Measurements from ENCODE around the gene CORO1C. TPM values are rescaled to one million over a fixed set of nuclear protein-coding genes. Genes with fewer than 3 reads are reported as not detected.

The CORO1C gene
- total RNA-seq, 6 donors from 2014 or later = 154 to 297 (median 223) TPM

GRCh38 chr12:108625228-108625627, 106.1 kb downstream of the CORO1C start:
- DNase-seq (no peak), ATAC-seq (ENCODE audit: low FRiP score in 2 of 2) (no peak)
- H3K9me3 ChIP-seq = no peaks in the 10 kb centered on the region
- 77 to 94% methylated on average over 3 of the region's 3 CpGs for WGBS, 2 donors
- peaks cover 0 to 7% (median 4%) of the 10 kb centered on the region in 4 donors for H3K36me3 ChIP-seq
- H3K4me3 ChIP-seq = no peak overlapping the region
- peaks cover 40 to 62% (median 53%) of the 10 kb centered on the region in 4 donors for H3K4me1 ChIP-seq
- no peaks in the 10 kb centered on the region for H3K27me3 ChIP-seq
- TF ChIP-seq POLR2AphosphoS5 (IDR thresholded peaks at IDR 0.05) = no peak
- no peak for TF ChIP-seq EP300 (IDR thresholded peaks at IDR 0.05)
- no peak for TF ChIP-seq POLR2A (IDR thresholded peaks at IDR 0.05)
- H3K27ac ChIP-seq = no peak overlapping the region

GRCh38 chr12:108623577-108623976, 107.7 kb downstream of the CORO1C start:
- Histone ChIP-seq H3K27ac (peak overlapping the region; percentile 74 to 86 (median 80)), H3K4me3 (no peak overlapping the region), H3K4me1 (peaks cover 27 to 49% (median 40%) of the 10 kb centered on the region in 4 donors), H3K9me3 (no peaks in the 10 kb centered on the region), H3K36me3 (peaks cover 0 to 7% (median 4%) of the 10 kb centered on the region in 4 donors), H3K27me3 (no peaks in the 10 kb centered on the region)
- ATAC-seq (ENCODE audit: low FRiP score in 2 of 2) (no peak), DNase-seq (no peak)
- WGBS, 2 donors = 86% methylated on average over 6 of the region's 8 CpGs; no CpG with 5 or more reads in 1 of the 2 donors
- TF ChIP-seq POLR2A (IDR thresholded peaks at IDR 0.05) (no peak), CTCF (IDR thresholded peaks at IDR 0.05) (no peak), EP300 (IDR thresholded peaks at IDR 0.05) (no peak), POLR2AphosphoS5 (IDR thresholded peaks at IDR 0.05) (no peak)

- ATAC-seq (ENCODE audit: low FRiP score in 2 of 2) = no peak
- Histone ChIP-seq H3K36me3 (peaks cover 0 to 7% (median 4%) of the 10 kb centered on the region in 4 donors), H3K4me3 (no peak overlapping the region), H3K27ac (peak overlapping the region; percentile 74 to 86 (median 80)), H3K9me3 (no peaks in the 10 kb centered on the region), H3K27me3 (no peaks in the 10 kb centered on the region), H3K4me1 (peaks cover 27 to 49% (median 40%) of the 10 kb centered on the region in 4 donors)
- DNase-seq = no peak
- WGBS, 2 donors = 85 to 98% methylated on average over 6 to 14 of the region's 14 CpGs
- no peak for TF ChIP-seq POLR2A (IDR thresholded peaks at IDR 0.05)
- no peak for TF ChIP-seq POLR2AphosphoS5 (IDR thresholded peaks at IDR 0.05)
- no peak for TF ChIP-seq CTCF (IDR thresholded peaks at IDR 0.05)
- TF ChIP-seq EP300 (IDR thresholded peaks at IDR 0.05) = no peak
Observed at GRCh38 chr12:108622921-108623514, 108.3 kb downstream of the CORO1C start.

- Histone ChIP-seq H3K4me3 (no peak overlapping the region), H3K27ac (peak overlapping the region; percentile 74 to 86 (median 80)), H3K4me1 (peaks cover 27 to 49% (median 41%) of the 10 kb centered on the region in 4 donors), H3K9me3 (no peaks in the 10 kb centered on the region), H3K27me3 (no peaks in the 10 kb centered on the region), H3K36me3 (peaks cover 0 to 7% (median 4%) of the 10 kb centered on the region in 4 donors)
- 48 to 58% methylated on average over 2 to 4 of the region's 4 CpGs for WGBS, 2 donors
- peak; percentile 72 to 79 for ATAC-seq (ENCODE audit: low FRiP score in 2 of 2)
- DNase-seq = peak in 1 of 2 donors; percentile 46
- TF ChIP-seq POLR2AphosphoS5 (IDR thresholded peaks at IDR 0.05) = peak; percentile 35 to 84
- TF ChIP-seq CTCF (IDR thresholded peaks at IDR 0.05) = no peak
- TF ChIP-seq EP300 (IDR thresholded peaks at IDR 0.05) = peak in 2 of 4 donors; percentile 16 to 89
- TF ChIP-seq POLR2A (IDR thresholded peaks at IDR 0.05) = peak in 1 of 4 donors; percentile 11
Observed at GRCh38 chr12:108622421-108622820, 108.9 kb downstream of the CORO1C start.

- Histone ChIP-seq H3K36me3 (peaks cover 0 to 7% (median 4%) of the 10 kb centered on the region in 4 donors), H3K27me3 (no peaks in the 10 kb centered on the region), H3K9me3 (no peaks in the 10 kb centered on the region), H3K4me3 (no peak overlapping the region), H3K27ac (peak overlapping the region; percentile 40 to 86 (median 76)), H3K4me1 (peaks cover 29 to 53% (median 49%) of the 10 kb centered on the region in 4 donors)
- ATAC-seq (ENCODE audit: low FRiP score in 2 of 2) = no peak
- WGBS, 2 donors = 68 to 74% methylated on average over 3 of the region's 3 CpGs
- DNase-seq = no peak
- TF ChIP-seq CTCF (IDR thresholded peaks at IDR 0.05) (no peak), EP300 (IDR thresholded peaks at IDR 0.05) (no peak), POLR2A (IDR thresholded peaks at IDR 0.05) (no peak), POLR2AphosphoS5 (IDR thresholded peaks at IDR 0.05) (no peak)
Observed at GRCh38 chr12:108621161-108621560, 110.2 kb downstream of the CORO1C start.
